HepG2 (cell line): Measurements from ENCODE around the gene METTL25. TPM values are rescaled to one million over a fixed set of nuclear protein-coding genes. Genes with fewer than 3 reads are reported as not detected.

Source experiments
- ATAC-seq: fragments of 200-7000 bp; cut with Tn5 transposase; 3 replicates; pipeline ENCODE4 v1.9.1; 2020; ENCODE audit warnings: mild to moderate bottlenecking, moderate library complexity
- BruUV-seq: library from RNA; stranded (reverse); fragments of 400-500 nt; replicated peaks from 2 replicates; lab custom pipeline; 2021; lab: Mats Ljungman, UMichigan
- CTCF ChIA-PET: fragments of 300-600 bp; formaldehyde crosslinking; extraction: SDS; loops from one replicate; lab custom pipeline; 2021; ENCODE audit warnings: low total read pairs, inconsistent platforms, low intra/inter-chr PET ratio; lab: Yijun Ruan, JAX
- POLR2A ChIA-PET: fragments of 350-600 bp; sonication (Branson Sonifier 250); formaldehyde crosslinking; loops from one replicate; lab custom pipeline; 2020; ENCODE audit warnings: antibody characterized with exemption, inconsistent platforms; lab: Yijun Ruan, JAX
- DNase-seq: peaks from one replicate; pipeline ENCODE4 v3.0.0-alpha.2; 2015; ENCODE audit warnings: low spot score
- FAIRE-seq: peaks from 3 replicates; lab custom pipeline; 2011; peaks lifted over from hg19 to GRCh38; lab: Jason Lieb, UNC
- H2AFZ ChIP-seq: one replicate; pipeline ENCODE4 v1.6.1; 2011; ENCODE audit warnings: low read length, inconsistent platforms
- H3K27ac ChIP-seq: fragments of 300-600 bp; 3 replicates; pipeline ENCODE4 v1.8.0; 2011; ENCODE audit warnings: mixed run types, mild to moderate bottlenecking, mixed read lengths, low read length, inconsistent platforms; ENCODE audit not compliant: insufficient read depth; ENCODE audit errors: extremely low read length
- H3K27me3 ChIP-seq, 2 experiments: fragments of 200-600 bp in 1 of 2; 2 replicates in 1 of 2; 3 replicates in 1 of 2; pipeline versions ENCODE4 v1.6.0 to v1.8.0; 2011; ENCODE audit warnings: low read length in 2 of 2, mild to moderate bottlenecking in 2 of 2, moderate library complexity in 2 of 2, inconsistent platforms in 1 of 2; ENCODE audit not compliant: insufficient read depth in 2 of 2, control insufficient read depth in 1 of 2
- H3K36me3 ChIP-seq, 2 experiments: fragments of 200-600 bp in 1 of 2; replicated peaks in 1 of 2; 2 replicates in 1 of 2; 3 replicates in 1 of 2; pipeline versions ENCODE4 v1.5.1 to v1.8.0; 2011; ENCODE audit warnings: low read length in 2 of 2, inconsistent platforms in 1 of 2; ENCODE audit not compliant: insufficient read depth in 2 of 2, control insufficient read depth in 1 of 2
- H3K4me1 ChIP-seq: 2 replicates; pipeline ENCODE4 v1.5.1; 2012; ENCODE audit warnings: low read length, inconsistent platforms; ENCODE audit not compliant: insufficient read depth
- H3K4me2 ChIP-seq: 2 replicates; pipeline ENCODE4 v1.6.0; 2011; ENCODE audit warnings: low read depth, low read length, inconsistent platforms
- H3K4me3 ChIP-seq, 3 experiments: fragments of 200-600 bp in 1 of 3; sonication (generic), shearing (Covaris generic) in 1 of 3; replicated peaks in 1 of 3; 2 replicates each; pipeline ENCODE4 v1.5.1; 2011 to 2016; ENCODE audit warnings: low read length in 3 of 3, inconsistent platforms in 2 of 3, low read depth in 2 of 3, mild to moderate bottlenecking in 2 of 3, control low read depth in 1 of 3, mixed read lengths in 1 of 3; ENCODE audit not compliant: insufficient read depth in 1 of 3
- H3K79me2 ChIP-seq: one replicate; pipeline ENCODE4 v1.6.1; 2011; ENCODE audit warnings: low read length, inconsistent platforms; ENCODE audit not compliant: insufficient read depth
- H3K9ac ChIP-seq: 2 replicates; pipeline ENCODE4 v1.6.0; 2011; ENCODE audit warnings: mild to moderate bottlenecking, low read depth, low read length, inconsistent platforms; ENCODE audit not compliant: insufficient read depth
- H3K9me3 ChIP-seq: 2 replicates; pipeline ENCODE4 v1.5.1; 2012; ENCODE audit warnings: mild to moderate bottlenecking, low read length
- H4K20me1 ChIP-seq: 2 replicates; pipeline ENCODE4 v1.6.0; 2011; ENCODE audit warnings: inconsistent platforms, mild to moderate bottlenecking, low read length, moderate library complexity; ENCODE audit not compliant: insufficient read depth
- AKAP8 ChIP-seq: sonication (generic); formaldehyde crosslinking; IDR thresholded peaks from 2 replicates; pipeline ENCODE4 v1.5.1; 2020; ENCODE audit warnings: mild to moderate bottlenecking, missing genetic modification reagents
- KDM4B ChIP-seq: sonication (generic); formaldehyde crosslinking; IDR thresholded peaks from 2 replicates; pipeline ENCODE4 v1.4.0; 2020; ENCODE audit warnings: missing genetic modification reagents
- SMARCC2 ChIP-seq: fragments of 450-650 bp; IDR thresholded peaks from 2 replicates; pipeline ENCODE4 v1.6.1; 2017; ENCODE audit warnings: antibody characterized with exemption, mild to moderate bottlenecking
- SMC3 ChIP-seq: IDR thresholded peaks from 2 replicates; pipeline ENCODE4 v1.6.1; 2011; ENCODE audit warnings: low read length, improper control_type of control experiment
- STAG1 ChIP-seq: sonication (generic); formaldehyde crosslinking; IDR thresholded peaks from 2 replicates; pipeline ENCODE4 v1.4.0; 2020; ENCODE audit warnings: missing genetic modification reagents
- XRCC5 ChIP-seq: fragments of 200-400 bp; formaldehyde crosslinking; optimal IDR thresholded peaks from 2 replicates; pipeline ENCODE3; 2017; ENCODE audit warnings: mild to moderate bottlenecking, low read length
- ZBTB21 ChIP-seq: sonication (generic); formaldehyde crosslinking; IDR thresholded peaks from 2 replicates; pipeline ENCODE4 v1.4.0; 2020; ENCODE audit warnings: missing genetic modification reagents
- ZNF629 ChIP-seq: sonication (generic); formaldehyde crosslinking; conservative IDR thresholded peaks from 2 replicates; pipeline ENCODE4 v1.5.0; 2020; ENCODE audit warnings: missing genetic modification reagents
- ZNF644 ChIP-seq: IDR thresholded peaks from 2 replicates; pipeline ENCODE4 v1.6.1; 2016; ENCODE audit warnings: low read depth
- in situ Hi-C: cut with HindIII; loops from 2 replicates; pipeline ENCODE4 v1.10.0; 2017; ENCODE audit warnings: low pct_unique_long_range_greater_than_20kb; ENCODE audit not compliant: extremely low pct_ligation_motif_present
- intact Hi-C: fragments of 100-400 bp; cut with micrococcal nuclease; formaldehyde crosslinking; loops from one replicate; pipeline ENCODE4 v1.10.0; 2022; ENCODE audit not compliant: unreplicated experiment
- polyA plus RNA-seq, 8 experiments: library from polyadenylated mRNA; depleted of rRNA in 3 of 8; stranded (reverse) in 7 of 8; unstranded in 1 of 8; fragments of >200 nt; fragmentation: Illumina TruSeq in 4 of 8; extraction: Trizol in 4 of 8; gene quantifications; 2 replicates each; pipeline versions ENCODE4 v1.2.1 to v1.2.3, GENCODE V29; 2011 to 2016; ENCODE audit warnings: low read depth in 4 of 8, missing spikeins in 1 of 8, mixed read lengths in 1 of 8; ENCODE audit not compliant: insufficient read depth in 1 of 8
- total RNA-seq, 5 experiments: library from RNA; depleted of rRNA; stranded (reverse); fragments of >200 nt; fragmentation: Illumina TruSeq; extraction: Trizol; gene quantifications; 2 replicates each; pipeline ENCODE4 v1.2.3, GENCODE V29; 2016; ENCODE audit warnings: low read depth in 1 of 5
- TF ChIP-seq, protein P1 (sequence below): IDR thresholded peaks from 2 replicates; pipeline ENCODE4 v1.6.1; 2016
- TF ChIP-seq, protein P2 (sequence below): sonication (generic); formaldehyde crosslinking; IDR thresholded peaks from 2 replicates; pipeline ENCODE4 v1.5.0; 2020; ENCODE audit warnings: mild to moderate bottlenecking, missing genetic modification reagents, moderate library complexity

The METTL25 gene
- total and polyA plus RNA-seq, 2 of the 13 experiments (the other 11 are each of a cell fraction or from before 2014, with no cell fraction given): 2.2 to 7.8 TPM

DNA sequence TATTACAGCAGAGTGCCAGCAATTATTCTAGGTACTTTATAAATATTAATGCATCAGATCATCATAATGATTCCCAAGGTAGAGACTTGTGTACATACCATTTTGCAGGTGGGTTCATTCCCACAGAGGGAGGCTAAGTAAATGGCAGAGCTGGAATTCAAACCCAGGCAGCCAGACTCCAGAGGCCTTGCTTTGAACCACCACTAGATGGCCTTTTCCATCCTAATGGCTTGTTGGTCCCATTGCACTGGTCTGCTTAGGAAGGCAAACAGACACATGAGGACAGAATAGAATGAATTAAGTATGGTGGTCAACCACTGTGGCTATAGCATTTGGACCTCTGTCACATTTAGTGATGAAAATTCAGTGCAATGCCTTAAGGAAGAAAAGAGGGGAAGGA is 158.7 kb downstream of the METTL25 start:
- H3K9ac ChIP-seq: no peak overlapping the region

More for the DNA sequence above, 158.7 kb downstream of the METTL25 start:
- H3K4me1 ChIP-seq: no peaks in the 10 kb centered on the region
- H3K4me2 ChIP-seq: no peak overlapping the region
- H3K27ac ChIP-seq: no peak overlapping the region
- H3K36me3 ChIP-seq: no peaks in the 10 kb centered on the region
- intact Hi-C loops (no loop called here), in situ Hi-C loops (no loop called here)
- CTCF ChIA-PET: interaction anchor here (1.3 kb wide), 1 partner anchor 111 kb away, joined by 5 read pairs; no protein-coding TSS in a partner anchor
- FAIRE-seq: peak; percentile 60
- no peaks in the 10 kb centered on the region for H3K9me3 ChIP-seq
- no peak for TF ChIP-seq ZBTB21
- peak; percentile 26; the same call in 1 of the 2 replicates for TF ChIP-seq STAG1 (CRISPR knock-in tag)
- TF ChIP-seq ZNF629: 0 out of 2 replicates have a peak, but pooled peaks have one; percentile 22
- no peak for TF ChIP-seq KDM4B (CRISPR knock-in tag)
- TF ChIP-seq AKAP8 (CRISPR knock-in tag): no peak
- TF ChIP-seq, protein P1, sequence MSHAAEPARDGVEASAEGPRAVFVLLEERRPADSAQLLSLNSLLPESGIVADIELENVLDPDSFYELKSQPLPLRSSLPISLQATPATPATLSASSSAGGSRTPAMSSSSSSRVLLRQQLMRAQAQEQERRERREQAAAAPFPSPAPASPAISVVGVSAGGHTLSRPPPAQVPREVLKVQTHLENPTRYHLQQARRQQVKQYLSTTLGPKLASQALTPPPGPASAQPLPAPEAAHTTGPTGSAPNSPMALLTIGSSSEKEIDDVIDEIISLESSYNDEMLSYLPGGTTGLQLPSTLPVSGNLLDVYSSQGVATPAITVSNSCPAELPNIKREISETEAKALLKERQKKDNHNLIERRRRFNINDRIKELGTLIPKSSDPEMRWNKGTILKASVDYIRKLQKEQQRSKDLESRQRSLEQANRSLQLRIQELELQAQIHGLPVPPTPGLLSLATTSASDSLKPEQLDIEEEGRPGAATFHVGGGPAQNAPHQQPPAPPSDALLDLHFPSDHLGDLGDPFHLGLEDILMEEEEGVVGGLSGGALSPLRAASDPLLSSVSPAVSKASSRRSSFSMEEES (CRISPR knock-in tag): no peak
- TF ChIP-seq, protein P2, sequence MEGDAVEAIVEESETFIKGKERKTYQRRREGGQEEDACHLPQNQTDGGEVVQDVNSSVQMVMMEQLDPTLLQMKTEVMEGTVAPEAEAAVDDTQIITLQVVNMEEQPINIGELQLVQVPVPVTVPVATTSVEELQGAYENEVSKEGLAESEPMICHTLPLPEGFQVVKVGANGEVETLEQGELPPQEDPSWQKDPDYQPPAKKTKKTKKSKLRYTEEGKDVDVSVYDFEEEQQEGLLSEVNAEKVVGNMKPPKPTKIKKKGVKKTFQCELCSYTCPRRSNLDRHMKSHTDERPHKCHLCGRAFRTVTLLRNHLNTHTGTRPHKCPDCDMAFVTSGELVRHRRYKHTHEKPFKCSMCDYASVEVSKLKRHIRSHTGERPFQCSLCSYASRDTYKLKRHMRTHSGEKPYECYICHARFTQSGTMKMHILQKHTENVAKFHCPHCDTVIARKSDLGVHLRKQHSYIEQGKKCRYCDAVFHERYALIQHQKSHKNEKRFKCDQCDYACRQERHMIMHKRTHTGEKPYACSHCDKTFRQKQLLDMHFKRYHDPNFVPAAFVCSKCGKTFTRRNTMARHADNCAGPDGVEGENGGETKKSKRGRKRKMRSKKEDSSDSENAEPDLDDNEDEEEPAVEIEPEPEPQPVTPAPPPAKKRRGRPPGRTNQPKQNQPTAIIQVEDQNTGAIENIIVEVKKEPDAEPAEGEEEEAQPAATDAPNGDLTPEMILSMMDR (CRISPR knock-in tag): peak; percentile 61
- peak; percentile 34; the same call in 1 of the 2 replicates for TF ChIP-seq SMC3
- peak; percentile 42 for TF ChIP-seq XRCC5
- 0 out of 2 replicates have a peak, but pooled peaks have one; percentile 20 for TF ChIP-seq ZNF644
- TF ChIP-seq SMARCC2: no peak
- peak; percentile 96 for ATAC-seq
- DNase-seq: peak; percentile 17
- POLR2A ChIA-PET: no interaction called here
- BruUV-seq: no TSS peak
- H3K27me3 ChIP-seq: no peaks in the 10 kb centered on the region
- no peak overlapping the region for H3K4me3 ChIP-seq
- H3K79me2 ChIP-seq: no peaks in the 10 kb centered on the region
- no peaks in the 10 kb centered on the region for H4K20me1 ChIP-seq
- H2AFZ ChIP-seq: no peak overlapping the region
